GM19193 (cell line): ENCODE data around the gene PCSK6.

Source experiments
- POLR2A ChIP-seq: IDR thresholded peaks from 4 replicates; pipeline ENCODE4 v1.6.1; 2011; ENCODE audit not compliant: insufficient read depth, insufficient read length; ENCODE audit errors: extremely low read depth

The PCSK6 gene

GRCh38 chr15:101394056-101394630 is 95.4 kb downstream of the PCSK6 start:
- no peak for TF ChIP-seq POLR2A

GRCh38 chr15:101393172-101393571 is 96.3 kb downstream of the PCSK6 start:
- TF ChIP-seq POLR2A: no peak

GRCh38 chr15:101391981-101392640 is 97.4 kb downstream of the PCSK6 start:
- TF ChIP-seq POLR2A: no peak

GRCh38 chr15:101391431-101391830 is 98.1 kb downstream of the PCSK6 start:
- TF ChIP-seq POLR2A: no peak

GRCh38 chr15:101390462-101390861 is 99.0 kb downstream of the PCSK6 start:
- no peak for TF ChIP-seq POLR2A

GRCh38 chr15:101390060-101390459 is 99.4 kb downstream of the PCSK6 start:
- TF ChIP-seq POLR2A: no peak

- no peak for TF ChIP-seq POLR2A
These were observed 100.1 kb downstream of the PCSK6 start for GRCh38 chr15:101389362-101389761.

- TF ChIP-seq POLR2A: no peak
These were observed 101.5 kb downstream of the PCSK6 start for GRCh38 chr15:101388046-101388445.

GRCh38 chr15:101387574-101387973 is 101.9 kb downstream of the PCSK6 start:
- no peak for TF ChIP-seq POLR2A

- TF ChIP-seq POLR2A: no peak
These were observed 102.5 kb downstream of the PCSK6 start for GRCh38 chr15:101386967-101387366.

- TF ChIP-seq POLR2A: no peak
These were observed 103.5 kb downstream of the PCSK6 start for GRCh38 chr15:101386006-101386405.

GRCh38 chr15:101384276-101384675 is 105.2 kb downstream of the PCSK6 start:
- TF ChIP-seq POLR2A: no peak

- no peak for TF ChIP-seq POLR2A
These were observed 107.0 kb downstream of the PCSK6 start for GRCh38 chr15:101382544-101382943.

GRCh38 chr15:101381671-101382212 is 107.8 kb downstream of the PCSK6 start:
- TF ChIP-seq POLR2A: no peak

GRCh38 chr15:101380146-101380545 is 109.4 kb downstream of the PCSK6 start:
- TF ChIP-seq POLR2A: no peak

- TF ChIP-seq POLR2A: no peak
These were observed 109.9 kb downstream of the PCSK6 start for GRCh38 chr15:101379647-101380046.
